GM21360 (cell line): Measurements from ENCODE around the gene PTPN6.

ENCODE experiments used
- ATAC-seq: cut with Tn5 transposase; IDR thresholded peaks from one replicate; pipeline ENCODE4 v1.9.1; 2021; ENCODE audit warnings: mild to moderate bottlenecking, moderate library complexity; ENCODE audit not compliant: unreplicated experiment

The PTPN6 gene

DNA sequence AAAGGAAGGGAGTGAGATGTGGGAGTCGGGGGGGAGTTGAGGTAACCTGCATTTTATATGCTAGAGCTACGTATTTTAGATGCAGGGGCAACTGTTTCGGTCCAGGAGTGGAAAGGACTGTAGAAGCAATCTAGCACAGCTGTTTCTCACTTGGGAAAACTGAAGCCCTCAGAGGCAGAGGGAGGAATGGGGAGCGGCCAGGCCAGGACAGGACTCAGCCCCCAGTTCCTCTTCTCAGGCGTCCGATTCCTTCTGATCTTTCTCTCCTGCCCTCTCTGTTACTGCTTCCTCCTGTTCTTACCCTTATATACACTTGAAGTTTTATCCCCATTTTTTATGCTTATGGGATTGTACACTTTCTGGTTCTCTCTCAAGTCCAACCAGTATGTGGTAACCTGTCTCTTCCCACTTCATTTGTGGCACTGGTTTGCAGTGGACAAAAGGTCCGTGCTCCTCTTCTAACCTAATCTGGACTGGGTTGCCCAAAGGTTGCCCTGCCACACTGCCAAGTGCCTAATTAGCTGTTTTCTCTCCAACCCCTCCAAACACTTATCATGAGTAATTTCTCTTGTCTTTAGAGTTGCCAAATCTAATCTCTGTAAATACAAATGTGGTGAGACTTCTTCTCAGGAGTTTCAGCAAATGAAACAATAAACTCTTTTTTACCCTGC lies 50.9 kb downstream of the PTPN6 start:
- no peak for ATAC-seq

DNA sequence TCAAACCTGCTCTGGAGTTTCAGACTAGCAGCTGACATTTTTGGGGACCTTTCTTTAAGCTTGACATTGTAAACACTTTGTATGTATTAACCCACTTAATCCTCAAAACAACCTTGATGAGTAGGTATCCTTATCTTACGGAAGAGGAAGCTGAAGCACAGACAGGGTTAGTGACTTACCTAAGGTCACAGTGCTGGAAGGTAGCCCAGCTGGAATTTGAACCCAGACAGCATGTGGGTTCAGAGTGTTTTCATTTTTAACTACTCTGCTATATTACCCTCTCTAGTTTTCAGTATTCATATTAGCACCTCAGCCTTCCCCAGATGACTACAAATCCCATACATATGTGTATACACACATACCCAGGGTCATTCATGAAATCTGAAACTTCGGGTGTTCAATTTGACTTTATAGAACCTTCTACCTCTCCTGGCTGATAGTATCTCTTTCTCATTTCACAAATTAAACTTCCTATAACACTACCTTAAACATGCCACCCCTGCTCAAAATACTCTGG lies 53.2 kb downstream of the PTPN6 start:
- ATAC-seq: no peak

DNA sequence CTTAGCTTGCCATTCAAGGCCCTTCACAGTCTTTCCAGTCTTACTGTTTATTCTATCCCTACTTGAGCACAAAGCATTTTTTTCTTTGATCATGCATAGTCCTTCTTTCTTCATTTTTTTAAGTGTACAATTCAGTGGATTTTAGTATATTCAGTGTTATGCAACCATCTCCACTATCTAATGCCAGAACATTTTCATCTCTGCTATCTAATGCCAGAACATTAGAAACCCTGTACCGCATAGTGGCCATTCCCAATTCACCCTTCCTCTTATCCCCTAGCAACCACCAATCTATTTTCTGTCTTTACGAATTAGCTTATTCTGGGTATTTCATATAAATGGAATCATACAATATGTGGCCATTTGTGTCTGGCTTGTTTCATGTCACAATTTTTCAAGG lies 53.7 kb downstream of the PTPN6 start:
- ATAC-seq: no peak

DNA sequence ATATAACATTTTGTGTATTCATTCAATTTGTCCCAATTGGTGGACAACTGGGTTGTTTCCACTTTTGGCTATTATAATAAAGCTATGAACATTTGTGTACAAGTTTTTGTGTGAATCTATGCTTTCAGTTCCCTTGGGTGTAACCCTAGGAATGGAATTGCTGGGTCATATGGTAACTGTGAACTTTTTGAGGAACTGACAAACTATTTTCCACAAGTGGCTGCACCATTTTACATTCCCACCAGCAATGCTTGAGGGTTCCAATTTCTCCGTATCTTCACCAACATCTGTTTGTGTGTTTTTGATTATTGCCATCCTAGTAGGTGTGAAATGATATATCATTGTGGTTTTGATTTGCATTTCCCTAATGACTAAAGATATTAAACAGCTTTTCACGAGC lies 54.2 kb downstream of the PTPN6 start:
- ATAC-seq: no peak

DNA sequence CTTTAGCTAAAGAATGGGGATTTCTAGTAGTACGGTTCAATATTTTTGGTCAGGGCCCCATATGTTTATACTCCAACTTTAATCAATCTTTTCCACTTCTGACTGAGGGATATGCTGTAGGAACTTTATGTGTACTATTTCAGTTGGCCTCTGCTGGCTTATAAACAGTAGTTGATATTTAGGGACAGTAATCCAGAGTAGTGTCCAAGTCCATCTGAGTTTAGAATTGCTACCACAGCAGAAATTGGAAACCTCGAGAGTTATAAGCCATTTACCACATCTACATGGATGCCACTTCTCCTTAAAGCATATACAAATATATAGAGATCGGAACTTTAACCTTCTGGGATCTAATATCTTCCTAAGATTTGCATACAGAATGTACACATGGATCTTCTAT lies 55.5 kb downstream of the PTPN6 start:
- ATAC-seq: no peak

DNA sequence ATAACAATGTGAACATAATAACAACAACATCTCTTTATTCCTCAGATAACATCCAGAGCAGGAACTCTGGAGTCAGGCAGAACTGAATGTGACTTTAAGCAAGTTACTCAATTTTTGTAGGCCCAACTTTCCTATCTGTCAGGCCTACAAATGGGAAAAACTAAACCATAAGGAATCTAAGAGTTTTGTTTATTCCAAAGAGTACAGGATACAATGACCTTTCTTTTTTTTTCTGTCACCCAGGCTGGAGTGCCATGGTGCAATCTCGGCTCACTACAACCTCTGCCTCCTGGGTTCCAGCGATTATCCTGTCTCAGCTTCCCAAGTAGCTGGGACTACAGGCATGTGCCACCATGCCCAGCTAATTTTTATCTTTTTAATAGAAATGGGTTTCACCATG lies 57.7 kb downstream of the PTPN6 start:
- ATAC-seq: no peak

DNA sequence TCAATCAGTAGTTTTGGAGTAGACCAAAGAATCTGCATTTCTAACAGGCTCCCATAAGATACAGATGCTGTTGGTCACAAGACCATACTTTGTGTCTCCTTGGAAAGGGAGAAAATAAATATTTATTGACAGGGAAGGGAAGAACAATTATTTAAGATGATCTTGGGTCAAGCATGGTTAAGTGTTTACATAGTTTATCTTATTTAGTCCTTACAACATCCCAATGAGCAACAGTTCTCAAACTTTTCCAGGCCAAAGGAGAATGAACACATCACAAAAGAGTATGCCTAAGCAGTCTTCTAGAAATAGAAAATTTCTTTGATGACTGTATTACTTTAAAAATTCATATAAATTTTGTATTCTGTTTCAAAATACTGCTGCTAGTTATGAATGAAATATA lies 58.4 kb downstream of the PTPN6 start:
- no peak for ATAC-seq
